ENCODE measurements around the gene RPTOR.

The RPTOR gene

DNA sequence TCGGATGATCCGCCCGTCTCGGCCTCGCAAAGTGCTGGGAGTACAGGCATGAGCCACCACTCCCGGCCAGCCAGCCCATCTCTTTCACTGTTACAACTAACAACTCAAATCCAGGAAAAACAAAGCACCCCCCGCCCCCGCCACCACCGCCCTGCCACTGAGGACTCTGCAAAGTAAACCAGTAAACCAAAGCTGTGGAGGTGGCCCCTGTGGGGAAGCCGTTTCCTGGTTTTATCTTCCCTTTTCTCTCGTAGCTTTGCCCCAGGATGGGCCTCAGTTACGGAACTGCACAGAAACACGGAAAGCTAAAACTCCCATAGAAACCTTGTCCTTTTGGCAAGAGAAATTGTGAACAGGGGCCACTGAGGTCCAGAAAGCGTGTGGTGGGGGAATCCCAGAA, 464.5 kb downstream of the RPTOR start:
- no peak for DNase-seq

DNA sequence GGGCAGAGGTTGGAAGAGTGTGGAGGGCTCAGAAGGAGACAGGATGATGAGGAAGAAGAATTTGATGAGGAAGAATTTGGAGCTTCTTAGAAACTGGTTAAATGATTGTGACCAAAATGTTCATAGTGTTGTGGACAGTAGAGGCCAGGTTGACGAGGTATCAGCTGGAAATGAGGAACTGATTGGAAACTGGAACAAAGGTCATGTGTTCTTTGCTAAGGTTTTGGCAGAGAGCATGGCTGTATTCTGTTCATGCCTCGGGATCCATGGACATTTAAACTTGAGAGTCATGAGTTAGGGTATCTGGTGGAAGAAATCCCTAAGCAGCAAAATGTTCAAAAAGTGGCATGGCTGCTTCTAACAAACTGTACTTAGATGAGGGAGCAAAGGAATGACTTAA, 466.3 kb downstream of the RPTOR start:
- DNase-seq: no peak

DNA sequence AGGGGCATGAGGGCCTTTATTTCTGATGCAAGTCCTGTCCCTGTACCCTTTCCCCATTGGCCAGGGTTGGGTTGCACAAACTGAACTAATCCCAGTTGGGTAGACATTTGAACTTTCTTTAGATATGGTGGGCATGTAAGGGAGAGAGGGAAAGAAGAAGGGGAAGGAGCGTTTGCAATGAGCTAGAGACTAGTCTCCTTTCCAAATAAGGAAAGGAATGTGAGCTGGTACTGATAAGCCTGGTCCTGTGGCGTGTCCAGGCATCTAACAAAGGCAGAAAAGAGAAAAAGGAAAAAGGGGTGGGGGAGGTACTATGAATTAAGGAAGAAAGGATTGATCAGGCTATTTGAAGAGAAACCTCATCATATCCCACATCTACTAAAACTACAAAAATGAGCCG, 467.3 kb downstream of the RPTOR start:
- no peak for DNase-seq

DNA sequence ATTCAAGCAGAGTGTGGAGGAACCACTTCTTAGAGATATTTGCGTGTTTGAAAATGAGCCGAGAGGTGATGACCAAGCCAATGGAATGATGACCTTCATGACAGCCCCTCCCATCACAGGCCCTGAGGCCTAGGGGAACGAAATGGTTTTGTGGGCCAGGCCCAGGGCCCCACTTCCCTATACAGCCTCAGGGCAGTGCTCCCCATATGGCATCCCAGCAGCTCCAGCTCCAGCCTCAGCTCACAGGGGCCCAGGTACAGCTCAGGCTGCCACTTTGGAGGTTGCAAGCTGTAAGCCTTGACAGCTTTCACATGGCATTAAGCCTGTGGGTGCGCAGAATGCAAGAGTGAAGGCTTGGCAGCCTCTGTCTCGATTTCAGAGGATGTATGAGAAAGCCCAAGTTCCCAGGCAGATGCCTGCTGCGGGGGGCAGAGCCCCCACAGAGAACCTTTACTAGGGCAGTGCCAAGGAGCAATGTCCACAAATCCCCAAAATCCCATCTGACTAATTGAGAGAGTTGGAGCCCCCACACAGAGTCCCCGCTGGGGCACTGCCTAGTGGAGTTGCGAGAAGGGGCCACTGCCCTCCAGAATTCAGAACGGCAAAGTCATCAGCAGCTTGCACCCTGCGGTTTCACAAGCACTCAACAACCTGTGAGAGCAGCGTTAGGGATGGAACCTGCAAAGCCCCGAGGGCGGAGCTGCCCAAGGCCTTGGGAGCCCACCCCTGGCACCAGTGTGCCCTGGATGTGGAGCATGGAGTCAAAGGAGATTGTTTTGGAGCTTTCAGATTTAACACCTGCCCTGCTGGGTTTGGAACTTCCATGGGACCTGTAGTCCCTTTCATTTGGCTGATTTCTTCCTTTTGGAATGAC, 468.2 kb downstream of the RPTOR start:
- no peak for DNase-seq

DNA sequence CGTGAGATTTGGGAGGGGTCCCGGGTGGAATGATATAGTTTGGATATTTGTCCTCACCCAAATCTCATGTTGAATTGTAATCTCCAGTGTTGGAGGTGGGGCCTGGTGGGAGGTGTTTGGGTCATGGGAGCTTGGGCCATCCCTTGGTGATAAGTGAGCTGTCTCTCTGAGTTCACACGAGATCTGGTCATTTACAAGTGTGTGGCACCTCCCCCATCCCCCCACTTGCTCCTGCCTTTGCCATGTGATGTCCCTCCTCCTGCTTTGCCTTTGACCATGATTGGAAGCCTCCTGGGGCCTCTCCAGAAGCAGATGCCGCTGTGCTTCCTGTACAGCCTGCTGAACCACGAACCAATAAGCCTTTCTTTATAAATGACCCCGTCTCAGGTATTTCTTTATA, 469.0 kb downstream of the RPTOR start:
- DNase-seq: no peak

DNA sequence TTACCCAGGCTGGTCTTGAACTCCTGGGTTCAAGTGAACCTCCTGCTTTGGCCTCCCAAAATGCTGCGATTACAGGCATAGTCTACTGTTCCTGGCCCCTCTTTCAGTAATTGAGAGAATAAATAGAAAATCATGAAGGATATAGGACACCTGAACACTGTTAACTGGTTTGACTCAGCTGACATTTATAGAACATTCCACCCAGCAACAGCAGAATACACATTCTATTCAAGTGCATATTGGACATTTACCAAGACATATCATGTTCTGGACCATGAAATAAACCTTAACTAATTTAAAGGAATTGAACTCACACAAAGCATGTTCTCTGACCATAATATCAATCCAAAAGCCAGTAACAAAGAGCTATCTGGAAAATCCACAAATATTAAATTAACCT, 470.5 kb downstream of the RPTOR start:
- DNase-seq: no peak

Measured in NCI-H1417 (cell line).